GM12875 (cell line): ENCODE data around the gene PPFIA2.

ENCODE experiments used
- H3K4me3 ChIP-seq: one replicate; pipeline ENCODE4 v1.5.1; 2011; ENCODE audit warnings: low read depth, low read length, control low read depth
- TF ChIP-seq, protein P1 (sequence below): IDR thresholded peaks from 2 replicates; pipeline ENCODE4 v1.5.1; 2011; ENCODE audit warnings: low read depth, mild to moderate bottlenecking, control low read depth, inconsistent platforms, low read length, moderate library complexity, borderline replicate concordance; ENCODE audit not compliant: insufficient read depth

PPFIA2 gene

DNA sequence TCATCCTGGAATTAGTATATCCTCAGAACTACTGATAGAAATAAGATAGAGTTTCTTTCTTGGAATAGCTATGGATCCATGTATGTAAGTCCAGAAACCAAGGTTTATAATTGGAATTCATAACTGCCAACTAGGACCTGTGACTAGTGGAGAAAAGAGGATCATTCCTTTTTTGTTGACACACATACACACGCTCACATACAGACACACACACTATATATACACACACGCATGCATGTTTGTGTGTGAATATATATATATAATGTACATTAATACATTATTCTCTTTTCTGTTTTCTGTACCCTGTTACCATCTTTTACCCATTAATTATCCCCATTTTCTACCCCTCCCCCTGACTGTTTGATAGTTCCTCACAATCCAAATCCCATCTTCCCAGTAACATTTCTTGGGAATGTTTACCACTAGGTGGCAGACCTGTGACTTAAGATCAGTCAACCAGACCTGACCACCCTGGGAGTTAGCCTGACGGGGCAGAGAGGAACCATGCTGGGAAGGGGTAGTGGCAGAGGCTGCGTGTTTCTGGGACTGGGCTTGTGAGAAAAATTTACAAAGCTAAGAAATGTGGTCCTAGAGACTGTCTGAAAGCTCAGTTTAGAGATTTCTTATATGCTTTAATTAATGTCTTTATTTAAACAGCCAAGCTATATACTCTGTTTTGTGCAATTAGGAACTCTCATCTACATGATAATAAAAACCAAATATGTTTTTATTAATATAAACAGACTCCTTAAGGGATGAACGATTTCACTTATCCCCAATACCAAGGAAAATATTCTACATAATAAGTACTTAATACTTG is 308.0 kb downstream of the PPFIA2 start:
- TF ChIP-seq, protein P1, sequence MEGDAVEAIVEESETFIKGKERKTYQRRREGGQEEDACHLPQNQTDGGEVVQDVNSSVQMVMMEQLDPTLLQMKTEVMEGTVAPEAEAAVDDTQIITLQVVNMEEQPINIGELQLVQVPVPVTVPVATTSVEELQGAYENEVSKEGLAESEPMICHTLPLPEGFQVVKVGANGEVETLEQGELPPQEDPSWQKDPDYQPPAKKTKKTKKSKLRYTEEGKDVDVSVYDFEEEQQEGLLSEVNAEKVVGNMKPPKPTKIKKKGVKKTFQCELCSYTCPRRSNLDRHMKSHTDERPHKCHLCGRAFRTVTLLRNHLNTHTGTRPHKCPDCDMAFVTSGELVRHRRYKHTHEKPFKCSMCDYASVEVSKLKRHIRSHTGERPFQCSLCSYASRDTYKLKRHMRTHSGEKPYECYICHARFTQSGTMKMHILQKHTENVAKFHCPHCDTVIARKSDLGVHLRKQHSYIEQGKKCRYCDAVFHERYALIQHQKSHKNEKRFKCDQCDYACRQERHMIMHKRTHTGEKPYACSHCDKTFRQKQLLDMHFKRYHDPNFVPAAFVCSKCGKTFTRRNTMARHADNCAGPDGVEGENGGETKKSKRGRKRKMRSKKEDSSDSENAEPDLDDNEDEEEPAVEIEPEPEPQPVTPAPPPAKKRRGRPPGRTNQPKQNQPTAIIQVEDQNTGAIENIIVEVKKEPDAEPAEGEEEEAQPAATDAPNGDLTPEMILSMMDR, result peak; percentile 43; the same call in 1 of the 2 replicates
- H3K4me3 ChIP-seq, result no peak overlapping the region

GRCh38 chr12:81441629-81442028 is 317.5 kb downstream of the PPFIA2 start:
- TF ChIP-seq, protein P1, result no peak
- H3K4me3 ChIP-seq, result no peak overlapping the region

DNA sequence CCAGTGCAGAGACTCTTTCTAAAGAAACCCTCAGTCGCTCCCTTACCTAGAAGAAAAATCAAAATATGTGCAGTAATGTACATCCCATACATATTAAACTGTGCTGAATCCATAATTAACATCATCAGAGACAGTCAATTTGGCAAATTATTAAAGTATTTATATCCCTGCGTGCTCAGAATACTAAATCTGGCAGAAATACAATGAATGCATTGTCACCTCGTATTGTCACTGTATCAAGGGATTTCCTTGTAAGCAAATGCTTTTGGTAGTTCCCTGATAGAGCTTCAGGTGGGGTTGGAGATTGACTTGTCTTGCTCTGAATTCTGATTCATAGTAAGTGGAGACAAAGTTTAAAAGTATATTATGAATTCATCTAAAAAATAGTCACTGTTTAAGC is 319.1 kb downstream of the PPFIA2 start:
- H3K4me3 ChIP-seq, result no peak overlapping the region
- TF ChIP-seq, protein P1, result no peak

DNA sequence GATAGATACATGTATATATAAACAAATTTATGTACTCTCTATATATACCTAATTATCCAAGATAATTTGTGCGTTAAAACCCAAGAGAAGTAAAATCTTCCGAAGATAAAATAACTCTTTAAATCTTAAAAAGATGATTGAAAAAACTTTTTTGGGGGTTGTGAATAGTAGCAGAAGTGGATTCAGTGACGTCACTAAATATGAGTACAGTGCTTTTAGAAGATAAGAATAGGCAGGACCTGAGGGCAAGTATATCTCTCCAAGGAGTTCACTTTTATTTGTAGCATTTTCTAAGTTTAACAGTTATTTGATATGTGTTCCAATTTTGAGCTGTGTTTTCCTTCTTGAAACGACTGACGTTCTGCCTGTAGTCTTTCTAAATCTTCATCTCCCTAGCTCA is 319.8 kb downstream of the PPFIA2 start:
- H3K4me3 ChIP-seq, result no peak overlapping the region
- TF ChIP-seq, protein P1, result no peak

DNA sequence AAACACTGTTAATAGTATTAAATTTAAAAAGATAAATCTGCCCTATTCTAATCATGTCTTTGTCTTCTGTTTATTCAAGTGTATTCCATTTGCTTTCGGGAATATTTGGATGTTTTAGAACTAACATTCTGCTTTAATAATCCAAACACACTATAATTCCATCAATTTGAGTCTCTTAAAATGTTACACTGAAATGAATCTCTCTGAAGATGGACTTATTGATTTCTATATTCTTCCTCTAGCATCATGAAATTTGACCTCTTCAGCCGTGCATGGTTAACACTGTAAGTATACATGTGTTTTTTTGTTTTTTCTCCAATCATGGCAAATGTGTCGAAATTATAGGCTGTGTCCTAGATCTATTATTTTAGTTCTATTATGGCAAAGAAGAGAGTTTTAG is 342.1 kb downstream of the PPFIA2 start:
- H3K4me3 ChIP-seq, result no peak overlapping the region
- TF ChIP-seq, protein P1, result no peak

DNA sequence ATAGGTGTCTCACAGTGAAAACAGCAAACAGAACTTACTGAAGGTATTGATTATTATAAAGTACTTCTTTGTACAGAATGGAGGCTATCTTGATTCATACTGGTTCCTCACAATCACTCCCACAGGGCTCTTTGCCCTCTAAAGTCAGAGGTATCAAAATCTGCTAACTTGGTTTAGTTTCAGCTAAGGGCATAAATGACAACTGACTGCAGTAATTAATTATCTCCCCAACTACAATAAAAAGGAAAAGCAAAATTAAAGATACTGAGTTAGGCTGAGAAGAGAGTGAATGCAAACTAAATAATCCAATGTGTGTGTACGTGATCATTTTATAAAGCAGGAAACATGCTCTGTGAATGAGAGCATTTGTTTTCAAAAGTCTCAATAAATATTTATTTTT is 342.6 kb downstream of the PPFIA2 start:
- TF ChIP-seq, protein P1, result no peak
- no peak overlapping the region for H3K4me3 ChIP-seq

DNA sequence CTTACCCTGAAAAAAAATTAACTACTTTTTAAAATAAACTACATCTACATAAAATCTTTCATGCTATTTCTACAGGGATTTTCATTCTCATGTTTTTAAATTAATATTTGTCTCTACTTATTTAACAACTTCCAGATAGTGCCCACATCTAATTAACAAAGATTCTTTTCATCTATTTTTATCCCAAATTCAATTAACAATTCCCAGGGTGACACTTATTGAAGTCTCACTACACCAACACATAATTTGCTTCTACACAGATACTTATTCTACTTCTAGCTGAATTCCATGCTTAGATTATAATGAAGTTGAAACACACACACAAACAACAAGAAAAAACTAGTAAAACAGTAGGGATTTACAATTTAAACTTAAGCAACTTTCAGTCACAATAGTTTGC is 344.7 kb downstream of the PPFIA2 start:
- H3K4me3 ChIP-seq, result no peak overlapping the region
- TF ChIP-seq, protein P1, result no peak
